Measurements from ENCODE around the gene ANGPTL2.

- no peak for TF ChIP-seq REST (IDR thresholded peaks at IDR 0.05; ENCODE audit: low read depth, low read length)
- TF ChIP-seq, protein P1, sequence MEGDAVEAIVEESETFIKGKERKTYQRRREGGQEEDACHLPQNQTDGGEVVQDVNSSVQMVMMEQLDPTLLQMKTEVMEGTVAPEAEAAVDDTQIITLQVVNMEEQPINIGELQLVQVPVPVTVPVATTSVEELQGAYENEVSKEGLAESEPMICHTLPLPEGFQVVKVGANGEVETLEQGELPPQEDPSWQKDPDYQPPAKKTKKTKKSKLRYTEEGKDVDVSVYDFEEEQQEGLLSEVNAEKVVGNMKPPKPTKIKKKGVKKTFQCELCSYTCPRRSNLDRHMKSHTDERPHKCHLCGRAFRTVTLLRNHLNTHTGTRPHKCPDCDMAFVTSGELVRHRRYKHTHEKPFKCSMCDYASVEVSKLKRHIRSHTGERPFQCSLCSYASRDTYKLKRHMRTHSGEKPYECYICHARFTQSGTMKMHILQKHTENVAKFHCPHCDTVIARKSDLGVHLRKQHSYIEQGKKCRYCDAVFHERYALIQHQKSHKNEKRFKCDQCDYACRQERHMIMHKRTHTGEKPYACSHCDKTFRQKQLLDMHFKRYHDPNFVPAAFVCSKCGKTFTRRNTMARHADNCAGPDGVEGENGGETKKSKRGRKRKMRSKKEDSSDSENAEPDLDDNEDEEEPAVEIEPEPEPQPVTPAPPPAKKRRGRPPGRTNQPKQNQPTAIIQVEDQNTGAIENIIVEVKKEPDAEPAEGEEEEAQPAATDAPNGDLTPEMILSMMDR (IDR thresholded peaks at IDR 0.05) = no peak
- TF ChIP-seq, protein P2, sequence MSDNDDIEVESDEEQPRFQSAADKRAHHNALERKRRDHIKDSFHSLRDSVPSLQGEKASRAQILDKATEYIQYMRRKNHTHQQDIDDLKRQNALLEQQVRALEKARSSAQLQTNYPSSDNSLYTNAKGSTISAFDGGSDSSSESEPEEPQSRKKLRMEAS (IDR thresholded peaks at IDR 0.05; ENCODE audit: low read depth) = no peak
- TF ChIP-seq GABPA (IDR thresholded peaks at IDR 0.05; ENCODE audit: low read depth) = no peak
- no peak for TF ChIP-seq NRF1 (IDR thresholded peaks at IDR 0.05; ENCODE audit: low read depth, low read length)
- TF ChIP-seq POLR2AphosphoS5 (IDR thresholded peaks at IDR 0.05; ENCODE audit: low read depth, low read length) = no peak
- no peak for TF ChIP-seq NFIC (IDR thresholded peaks at IDR 0.05; ENCODE audit: borderline replicate concordance)
- no peak for TF ChIP-seq EP300 (IDR thresholded peaks at IDR 0.05; ENCODE audit: borderline replicate concordance in 1 of 2, low read depth in 1 of 2, low read length in 1 of 2)
- no peak for TF ChIP-seq TEAD4 (IDR thresholded peaks at IDR 0.05; ENCODE audit: borderline replicate concordance, insufficient read depth)
- TF ChIP-seq USF2 (IDR thresholded peaks at IDR 0.05; ENCODE audit: borderline replicate concordance, low read depth, low read length) = no peak
- no peak for TF ChIP-seq MXI1 (IDR thresholded peaks at IDR 0.05; ENCODE audit: low read depth, low read length)
- TF ChIP-seq USF1 (IDR thresholded peaks at IDR 0.05; ENCODE audit: borderline replicate concordance, low read depth) = no peak
- TF ChIP-seq RAD21 (IDR thresholded peaks at IDR 0.05; ENCODE audit: low read length) = no peak
These were observed 19.6 kb downstream of the ANGPTL2 start for GRCh38 chr9:127102788-127103187.

Data from SK-N-SH (cell line).